Activated naive CD4-positive, alpha-beta T cell treated with anti-CD3 and anti-CD28 coated beads, Interleukin-2, amount 50 U/mL, for 72 hours (primary cell): ENCODE results near the gene ZDHHC24. TPM values are rescaled to one million over a fixed set of nuclear protein-coding genes. Genes with fewer than 3 reads are reported as not detected.

Experiments
- ATAC-seq, 2 donors: fragments of 150-1000 bp; cut with Tn5 transposase; 2 replicates each; pipeline ENCODE4 v1.10.0; 2021; ENCODE audit warnings: mild to moderate bottlenecking in 2 of 2, moderate library complexity in 2 of 2
- DNase-seq, 2 donors: peaks; one replicate each; pipeline ENCODE4 v3.0.0; 2021 to 2022; ENCODE audit warnings: low spot score in 2 of 2
- H3K27ac Mint-ChIP-seq, 2 donors: one replicate each; pipeline ENCODE4 v1.8.0; 2022; ENCODE audit warnings: mild to moderate bottlenecking in 2 of 2, mixed read lengths in 2 of 2
- H3K36me3 Mint-ChIP-seq, 2 donors: one replicate each; pipeline ENCODE4 v1.8.0; 2022; ENCODE audit warnings: mixed read lengths in 2 of 2
- H3K9me3 Mint-ChIP-seq, 2 donors: one replicate each; pipeline ENCODE4 v1.8.0; 2022; ENCODE audit warnings: mixed read lengths in 2 of 2
- total RNA-seq, 2 donors: library from RNA; stranded (reverse); gene quantifications; one replicate each; pipeline ENCODE4 v1.2.3, GENCODE V29; 2022

The ZDHHC24 gene
- total RNA-seq, 2 donors from 2014 or later: 14.0 to 15.4 TPM

GRCh38 chr11:66494458-66494857, 51.4 kb downstream of the ZDHHC24 start:
- H3K36me3 Mint-ChIP-seq: peaks cover 5% of the 10 kb centered on the region in 2 donors

GRCh38 chr11:66493130-66493529, 52.7 kb downstream of the ZDHHC24 start:
- DNase-seq (no peak), ATAC-seq (no peak)
- Mint-ChIP-seq H3K27ac (peak overlapping the region in 1 of 2 donors; percentile 7), H3K36me3 (peaks cover 5% of the 10 kb centered on the region in 2 donors), H3K9me3 (no peaks in the 10 kb centered on the region)

More at GRCh38 chr11:66494458-66494857, 51.4 kb downstream of the ZDHHC24 start:
- Mint-ChIP-seq H3K27ac (no peak overlapping the region), H3K9me3 (no peaks in the 10 kb centered on the region)
- DNase-seq (no peak), ATAC-seq (no peak)

GRCh38 chr11:66492161-66492865, 53.5 kb downstream of the ZDHHC24 start:
- no peak for DNase-seq
- Mint-ChIP-seq H3K9me3 (no peaks in the 10 kb centered on the region), H3K36me3 (peaks cover 5% of the 10 kb centered on the region in 2 donors), H3K27ac (peak overlapping the region; percentile 7 to 65)
- no peak for ATAC-seq

- ATAC-seq: peak in 1 of 2 donors; percentile 52
- no peaks in the 10 kb centered on the region for H3K9me3 Mint-ChIP-seq
- H3K36me3 Mint-ChIP-seq: peaks cover 0 to under 1% of the 10 kb centered on the region in 2 donors
- no peak for DNase-seq
- no peak overlapping the region for H3K27ac Mint-ChIP-seq
These were observed 54.4 kb downstream of the ZDHHC24 start for GRCh38 chr11:66491315-66491935.

- Mint-ChIP-seq H3K27ac (no peak overlapping the region), H3K9me3 (no peaks in the 10 kb centered on the region), H3K36me3 (no peaks in the 10 kb centered on the region)
- ATAC-seq: no peak
- no peak for DNase-seq
These were observed 56.2 kb downstream of the ZDHHC24 start for GRCh38 chr11:66489636-66490035.

GRCh38 chr11:66488957-66489356, 56.9 kb downstream of the ZDHHC24 start:
- Mint-ChIP-seq H3K9me3 (no peaks in the 10 kb centered on the region), H3K36me3 (no peaks in the 10 kb centered on the region), H3K27ac (peak overlapping the region in 1 of 2 donors; percentile 17)
- DNase-seq (no peak), ATAC-seq (no peak)

- H3K27ac Mint-ChIP-seq: peak overlapping the region in 1 of 2 donors; percentile 44
- H3K9me3 Mint-ChIP-seq: no peaks in the 10 kb centered on the region
- DNase-seq: no peak
- peaks cover 0 to 6% of the 10 kb centered on the region in 2 donors for H3K36me3 Mint-ChIP-seq
- ATAC-seq: no peak
These were observed 61.0 kb downstream of the ZDHHC24 start for GRCh38 chr11:66484806-66485380.

GRCh38 chr11:66480117-66480938, 65.5 kb downstream of the ZDHHC24 start, which contains the start of gene DPP3:
DPP3 (plus strand) TSS chr11:66480434; CDS start chr11:66482201, 1,767 bp downstream.
- peak; percentile 96 to 98 for ATAC-seq
- DNase-seq: peak; percentile 97 to 98
- peak within 1 kb of the TSS; percentile 93 for H3K27ac Mint-ChIP-seq

GRCh38 chr11:66479394-66480116, 66.3 kb downstream of the ZDHHC24 start:
- H3K27ac Mint-ChIP-seq: peak overlapping the region; percentile 93
- H3K36me3 Mint-ChIP-seq: peaks cover 4 to 6% of the 10 kb centered on the region in 2 donors
- DNase-seq: peak in 1 of 2 donors; percentile 24
- ATAC-seq: no peak
- H3K9me3 Mint-ChIP-seq: no peaks in the 10 kb centered on the region

More at GRCh38 chr11:66480117-66480938, 65.5 kb downstream of the ZDHHC24 start, which contains the start of gene DPP3:
- H3K36me3 Mint-ChIP-seq: peaks cover 4 to 6% of the 10 kb centered on the region in 2 donors
- H3K9me3 Mint-ChIP-seq: no peaks in the 10 kb centered on the region

- Mint-ChIP-seq H3K9me3 (no peaks in the 10 kb centered on the region), H3K27ac (peak overlapping the region; percentile 93), H3K36me3 (peaks cover 4 to 6% of the 10 kb centered on the region in 2 donors)
- DNase-seq (peak in 1 of 2 donors; percentile 46), ATAC-seq (no peak)
These were observed 67.0 kb downstream of the ZDHHC24 start for GRCh38 chr11:66478729-66479393.

GRCh38 chr11:66477263-66478201, 68.3 kb downstream of the ZDHHC24 start:
- peak overlapping the region; percentile 42 to 67 for H3K27ac Mint-ChIP-seq
- H3K36me3 Mint-ChIP-seq: peaks cover 4% of the 10 kb centered on the region in 2 donors
- DNase-seq (no peak), ATAC-seq (no peak)
- no peaks in the 10 kb centered on the region for H3K9me3 Mint-ChIP-seq

GRCh38 chr11:66476841-66477251, 69.0 kb downstream of the ZDHHC24 start:
- DNase-seq (no peak), ATAC-seq (no peak)
- no peaks in the 10 kb centered on the region for H3K9me3 Mint-ChIP-seq
- H3K27ac Mint-ChIP-seq: no peak overlapping the region
- peaks cover 0 to 4% of the 10 kb centered on the region in 2 donors for H3K36me3 Mint-ChIP-seq

- Mint-ChIP-seq H3K9me3 (no peaks in the 10 kb centered on the region), H3K27ac (no peak overlapping the region), H3K36me3 (peaks cover 0 to 4% of the 10 kb centered on the region in 2 donors)
- DNase-seq (no peak), ATAC-seq (no peak)
These were observed 69.5 kb downstream of the ZDHHC24 start for GRCh38 chr11:66476173-66476840.
